Liver (tissue), 9 donors: ENCODE results near the gene SETBP1. TPM values are rescaled to one million over a fixed set of nuclear protein-coding genes. Genes with fewer than 3 reads are reported as not detected.
A peak's percentile ranks its signal among the peaks of the same experiment; 100 is the strongest.

Experiments
- DNase-seq: peaks from one replicate; pipeline ENCODE4 v3.0.0-alpha.2; 2017; ENCODE audit warnings: low spot score
- H3K27ac ChIP-seq, 2 donors: one replicate each; pipeline ENCODE4 v1.7.0; 2013; ENCODE audit warnings: inconsistent platforms in 2 of 2, low read length in 2 of 2, control low read depth in 1 of 2, low read depth in 1 of 2, mild to moderate bottlenecking in 1 of 2
- H3K27me3 ChIP-seq, 4 donors: one replicate each; pipeline versions ENCODE4 v1.6.1 to v1.7.0; 2013; ENCODE audit warnings: low read length in 3 of 4, inconsistent platforms in 1 of 4, mild to moderate bottlenecking in 1 of 4, moderate library complexity in 1 of 4; ENCODE audit not compliant: control insufficient read depth in 4 of 4, insufficient read depth in 4 of 4
- H3K36me3 ChIP-seq, 4 donors: one replicate each; pipeline versions ENCODE4 v1.6.1 to v1.7.0; 2013; ENCODE audit warnings: low read length in 3 of 4, mild to moderate bottlenecking in 3 of 4, low read depth in 1 of 4, moderate library complexity in 1 of 4; ENCODE audit not compliant: control insufficient read depth in 4 of 4, insufficient read depth in 3 of 4
- H3K4me1 ChIP-seq, 4 donors: one replicate each; pipeline versions ENCODE4 v1.6.1 to v1.7.0; 2013; ENCODE audit warnings: low read length in 3 of 4, mild to moderate bottlenecking in 3 of 4, moderate library complexity in 1 of 4; ENCODE audit not compliant: control insufficient read depth in 4 of 4, insufficient read depth in 4 of 4
- H3K4me3 ChIP-seq, 3 donors: one replicate each; pipeline versions ENCODE4 v1.6.1 to v1.7.0; 2013; ENCODE audit warnings: low read length in 3 of 3, control low read depth in 1 of 3, low read depth in 1 of 3, mild to moderate bottlenecking in 1 of 3
- H3K9ac ChIP-seq, 2 donors: one replicate each; pipeline ENCODE4 v1.7.0; 2013; ENCODE audit warnings: low read length in 2 of 2, mild to moderate bottlenecking in 2 of 2, moderate library complexity in 2 of 2, control low read depth in 1 of 2, low read depth in 1 of 2
- H3K9me3 ChIP-seq, 4 donors: one replicate each; pipeline versions ENCODE4 v1.6.1 to v1.7.0; 2013; ENCODE audit warnings: low read length in 3 of 4; ENCODE audit not compliant: control insufficient read depth in 4 of 4
- ATF3 ChIP-seq: IDR thresholded peaks from 2 replicates; pipeline ENCODE4 v1.6.1; 2016; ENCODE audit warnings: antibody characterized with exemption
- CTCF ChIP-seq: fragments of 150-350 bp; IDR thresholded peaks from 2 replicates; pipeline ENCODE4 v1.5.1; 2017; ENCODE audit warnings: improper control_type of control experiment, low read depth, low read length; ENCODE audit not compliant: missing input control
- EGR1 ChIP-seq, 2 donors: IDR thresholded peaks; 2 replicates each; pipeline ENCODE4 v1.6.1; 2016 to 2018; ENCODE audit warnings: antibody characterized with exemption in 2 of 2, low read depth in 2 of 2
- FOXA2 ChIP-seq: IDR thresholded peaks from 2 replicates; pipeline ENCODE4 v1.6.1; 2016; ENCODE audit warnings: antibody characterized with exemption
- GABPA ChIP-seq, 2 donors: IDR thresholded peaks in 1 of 2; conservative IDR thresholded peaks in 1 of 2; 2 replicates each; pipeline ENCODE4 v1.6.1; 2016; ENCODE audit warnings: antibody characterized with exemption in 2 of 2, mild to moderate bottlenecking in 1 of 2, moderate library complexity in 1 of 2
- HNF4G ChIP-seq: IDR thresholded peaks from 2 replicates; pipeline ENCODE4 v1.6.1; 2016; ENCODE audit warnings: antibody characterized with exemption
- JUND ChIP-seq, 2 donors: IDR thresholded peaks; 2 replicates each; pipeline ENCODE4 v1.6.1; 2016; ENCODE audit warnings: antibody characterized with exemption in 2 of 2
- MAX ChIP-seq: IDR thresholded peaks from 2 replicates; pipeline ENCODE4 v1.6.1; 2016; ENCODE audit warnings: antibody characterized with exemption
- NR2F2 ChIP-seq: IDR thresholded peaks from 2 replicates; pipeline ENCODE4 v1.6.1; 2016; ENCODE audit warnings: antibody characterized with exemption
- RAD21 ChIP-seq, 2 donors: IDR thresholded peaks; 2 replicates each; pipeline ENCODE4 v1.6.1; 2016; ENCODE audit warnings: antibody characterized with exemption in 2 of 2, mild to moderate bottlenecking in 2 of 2
- REST ChIP-seq: IDR thresholded peaks from 2 replicates; pipeline ENCODE4 v1.6.1; 2016; ENCODE audit warnings: antibody characterized with exemption, mild to moderate bottlenecking
- RXRA ChIP-seq, 2 donors: IDR thresholded peaks; 2 replicates each; pipeline ENCODE4 v1.6.1; 2017 to 2018; ENCODE audit warnings: antibody characterized with exemption in 2 of 2, mild to moderate bottlenecking in 1 of 2
- SP1 ChIP-seq: IDR thresholded peaks from 2 replicates; pipeline ENCODE4 v1.6.1; 2018; ENCODE audit warnings: antibody characterized with exemption, mild to moderate bottlenecking
- YY1 ChIP-seq: IDR thresholded peaks from 2 replicates; pipeline ENCODE4 v1.6.1; 2016; ENCODE audit warnings: antibody characterized with exemption, mild to moderate bottlenecking
- ZBTB33 ChIP-seq: IDR thresholded peaks from 2 replicates; pipeline ENCODE4 v1.6.1; 2016; ENCODE audit warnings: antibody characterized with exemption
- WGBS: extraction: QIAGEN DNeasy Blood & Tissue Kit; methylation state at CpG from one replicate; pipeline ENCODE4 v1.1.7; 2013; 5-methylcytosine and 5-hydroxymethylcytosine counted together
- polyA plus RNA-seq, 2 donors: library from polyadenylated mRNA; stranded (reverse) in 1 of 2; unstranded in 1 of 2; fragments of 200-250 nt in 1 of 2; fragments of >200 nt in 1 of 2; fragmentation: Nextera tagmentation in 1 of 2; extraction: Ambion mirVana in 1 of 2; gene quantifications; one replicate each; pipeline versions ENCODE4 v1.2.1 to v1.2.3, GENCODE V29; 2013 to 2015
- total RNA-seq, 2 donors: library from RNA; depleted of rRNA; stranded (reverse); fragments of >200 nt; gene quantifications; one replicate each; pipeline ENCODE4 v1.2.3, GENCODE V29; 2014
- donor health status: healthy.
- donor health status: healthy.
- donor health status: healthy.
- donor health status: healthy.
- donor health status: healthy.

The SETBP1 gene
- total and polyA plus RNA-seq, 4 donors = 2.5 to 15.8 (median 4.7) TPM

- Histone ChIP-seq H3K27me3 (no peaks in the 10 kb centered on the region), H3K4me3 (no peak overlapping the region), H3K9me3 (no peaks in the 10 kb centered on the region), H3K4me1 (peaks cover 0 to 22% (median 12%) of the 10 kb centered on the region in 4 donors), H3K9ac (no peak overlapping the region), H3K27ac (peak overlapping the region in 1 of 2 donors; percentile 6), H3K36me3 (peaks cover 0 to 3% (median 0%) of the 10 kb centered on the region in 4 donors)
- WGBS = 66% methylated on average over 2 of the region's 2 CpGs
- no peak for DNase-seq
- TF ChIP-seq FOXA2 (no peak), ATF3 (no peak), RXRA (IDR thresholded peaks at IDR 0.05) (no peak), REST (no peak), ZBTB33 (no peak), HNF4G (no peak), MAX (no peak), GABPA (IDR thresholded peaks at IDR 0.05 in 1 of 2, conservative IDR thresholded peaks at IDR 0.05 in 1 of 2) (no peak), NR2F2 (no peak), RAD21 (IDR thresholded peaks at IDR 0.05) (no peak), JUND (IDR thresholded peaks at IDR 0.05) (no peak), YY1 (no peak), SP1 (no peak), EGR1 (IDR thresholded peaks at IDR 0.05; ENCODE audit: low read depth in 2 of 2) (no peak), CTCF (no peak)
These were observed 155.6 kb downstream of the SETBP1 start for GRCh38 chr18:44836263-44836662.
